ENCODE data around the gene MYRIP.

Gene MYRIP

DNA sequence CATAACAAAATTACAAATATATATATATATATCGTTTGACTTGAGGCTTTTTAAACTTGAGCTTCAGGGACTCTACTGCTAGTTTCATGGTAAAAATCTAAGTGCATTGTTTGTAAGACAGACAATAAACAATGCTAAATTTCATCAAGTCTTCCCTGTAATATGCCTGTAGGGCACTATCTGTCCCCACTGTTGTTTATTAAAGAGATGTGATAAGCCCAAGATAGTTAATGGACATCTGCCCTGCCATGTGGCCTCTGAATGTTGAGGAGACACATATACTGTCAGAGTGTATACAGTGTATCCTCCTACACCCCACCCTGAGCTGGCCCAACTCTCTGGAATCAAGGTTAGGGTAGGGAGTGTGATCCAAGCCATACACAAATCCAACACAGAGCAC is 485.0 kb downstream of the MYRIP start:
- Histone ChIP-seq H3K4me3 (ENCODE audit: low read length) (no peak overlapping the region), H3K9me3 (ENCODE audit: control insufficient read depth, insufficient read depth, low read length) (peaks cover 10% of the 10 kb centered on the region; the same call in 1 of the 2 replicates), H3K27me3 (ENCODE audit: control insufficient read depth, low read length) (no peaks in the 10 kb centered on the region), H3K79me2 (ENCODE audit: control insufficient read depth, low read length) (no peaks in the 10 kb centered on the region), H3K4me1 (ENCODE audit: control insufficient read depth, low read length) (no peaks in the 10 kb centered on the region), H3K4me2 (ENCODE audit: low read length) (no peak overlapping the region), H3K36me3 (ENCODE audit: control insufficient read depth, low read length) (no peaks in the 10 kb centered on the region), H4K20me1 (ENCODE audit: control insufficient read depth, insufficient read depth, low read depth, low read length) (no peaks in the 10 kb centered on the region), H3K9me2 (replicated peaks; ENCODE audit: control insufficient read depth, low read length) (no peaks in the 10 kb centered on the region), H3K27ac (ENCODE audit: low read depth, low read length) (no peak overlapping the region), H3F3A (ENCODE audit: control insufficient read depth, insufficient read depth) (no peaks in the 10 kb centered on the region)
- TF ChIP-seq, protein P1, sequence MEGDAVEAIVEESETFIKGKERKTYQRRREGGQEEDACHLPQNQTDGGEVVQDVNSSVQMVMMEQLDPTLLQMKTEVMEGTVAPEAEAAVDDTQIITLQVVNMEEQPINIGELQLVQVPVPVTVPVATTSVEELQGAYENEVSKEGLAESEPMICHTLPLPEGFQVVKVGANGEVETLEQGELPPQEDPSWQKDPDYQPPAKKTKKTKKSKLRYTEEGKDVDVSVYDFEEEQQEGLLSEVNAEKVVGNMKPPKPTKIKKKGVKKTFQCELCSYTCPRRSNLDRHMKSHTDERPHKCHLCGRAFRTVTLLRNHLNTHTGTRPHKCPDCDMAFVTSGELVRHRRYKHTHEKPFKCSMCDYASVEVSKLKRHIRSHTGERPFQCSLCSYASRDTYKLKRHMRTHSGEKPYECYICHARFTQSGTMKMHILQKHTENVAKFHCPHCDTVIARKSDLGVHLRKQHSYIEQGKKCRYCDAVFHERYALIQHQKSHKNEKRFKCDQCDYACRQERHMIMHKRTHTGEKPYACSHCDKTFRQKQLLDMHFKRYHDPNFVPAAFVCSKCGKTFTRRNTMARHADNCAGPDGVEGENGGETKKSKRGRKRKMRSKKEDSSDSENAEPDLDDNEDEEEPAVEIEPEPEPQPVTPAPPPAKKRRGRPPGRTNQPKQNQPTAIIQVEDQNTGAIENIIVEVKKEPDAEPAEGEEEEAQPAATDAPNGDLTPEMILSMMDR (IDR thresholded peaks at IDR 0.05; ENCODE audit: low read depth, low read length, poor library complexity, severe bottlenecking): no peak
- no peak for TF ChIP-seq EZH2phosphoT487 (IDR thresholded peaks at IDR 0.05; ENCODE audit: borderline replicate concordance, low read length)

DNA sequence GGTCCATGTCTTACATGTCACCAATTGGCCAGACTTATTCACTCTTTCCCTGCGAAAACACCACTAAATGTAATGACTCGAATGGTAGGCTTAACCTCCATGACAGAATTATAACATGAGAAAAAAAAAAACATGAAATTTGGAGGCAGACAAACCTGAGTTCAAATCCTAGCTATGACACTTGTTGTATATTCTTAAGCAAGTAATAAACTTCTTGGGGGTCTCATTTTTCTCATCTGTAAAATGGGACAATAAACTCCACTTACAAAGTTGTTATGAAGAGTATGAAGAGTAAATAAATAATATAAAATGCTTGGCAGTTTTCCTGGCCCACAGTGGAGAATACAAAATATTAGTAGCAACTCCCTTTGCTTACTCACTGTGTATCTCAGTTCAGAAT is 488.7 kb downstream of the MYRIP start:
- Histone ChIP-seq H3K4me2 (ENCODE audit: low read length) (no peak overlapping the region), H3K79me2 (ENCODE audit: control insufficient read depth, low read length) (no peaks in the 10 kb centered on the region), H3K9me3 (ENCODE audit: control insufficient read depth, insufficient read depth, low read length) (no peaks in the 10 kb centered on the region), H3K4me1 (ENCODE audit: control insufficient read depth, low read length) (no peaks in the 10 kb centered on the region), H3K9me2 (replicated peaks; ENCODE audit: control insufficient read depth, low read length) (no peaks in the 10 kb centered on the region), H4K20me1 (ENCODE audit: control insufficient read depth, insufficient read depth, low read depth, low read length) (no peaks in the 10 kb centered on the region), H3K27ac (ENCODE audit: low read depth, low read length) (no peak overlapping the region), H3K4me3 (ENCODE audit: low read length) (no peak overlapping the region), H3K36me3 (ENCODE audit: control insufficient read depth, low read length) (no peaks in the 10 kb centered on the region), H3K27me3 (ENCODE audit: control insufficient read depth, low read length) (no peaks in the 10 kb centered on the region), H3F3A (ENCODE audit: control insufficient read depth, insufficient read depth) (no peaks in the 10 kb centered on the region)
- TF ChIP-seq EZH2phosphoT487 (IDR thresholded peaks at IDR 0.05; ENCODE audit: borderline replicate concordance, low read length): no peak
- TF ChIP-seq, protein P1 (IDR thresholded peaks at IDR 0.05; ENCODE audit: low read depth, low read length, poor library complexity, severe bottlenecking): no peak

DNA sequence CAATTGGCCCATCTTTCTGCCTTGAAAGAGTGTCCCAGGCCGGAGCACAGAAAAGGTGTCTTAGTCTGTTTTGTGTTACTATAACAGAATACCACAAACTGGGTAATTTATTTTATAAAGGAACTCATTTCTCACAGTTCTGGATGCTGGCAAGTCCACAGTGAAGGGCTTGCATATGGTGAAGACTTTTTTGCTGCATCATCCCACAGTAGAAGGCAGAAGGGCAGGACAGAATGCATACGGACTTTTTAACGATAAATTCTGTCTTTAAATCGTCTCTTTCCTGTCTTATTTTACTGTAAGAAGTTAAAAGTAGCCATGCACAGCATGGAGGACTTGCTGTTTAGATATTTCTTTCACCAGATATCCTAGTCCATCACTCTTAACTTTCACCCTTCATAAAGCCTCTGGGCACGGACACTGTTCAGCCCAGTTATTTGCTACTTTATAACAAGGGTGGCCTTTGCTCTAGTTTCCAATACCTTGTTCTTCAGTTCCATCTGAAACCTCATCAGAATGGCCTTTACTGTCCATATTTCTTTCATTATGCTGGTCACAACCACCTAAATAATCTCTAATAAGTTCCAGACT is 489.8 kb downstream of the MYRIP start:
- Histone ChIP-seq H3F3A (ENCODE audit: control insufficient read depth, insufficient read depth) (no peaks in the 10 kb centered on the region), H4K20me1 (ENCODE audit: control insufficient read depth, insufficient read depth, low read depth, low read length) (no peaks in the 10 kb centered on the region), H3K4me1 (ENCODE audit: control insufficient read depth, low read length) (no peaks in the 10 kb centered on the region), H3K4me2 (ENCODE audit: low read length) (no peak overlapping the region), H3K36me3 (ENCODE audit: control insufficient read depth, low read length) (no peaks in the 10 kb centered on the region), H3K4me3 (ENCODE audit: low read length) (no peak overlapping the region), H3K9me2 (replicated peaks; ENCODE audit: control insufficient read depth, low read length) (no peaks in the 10 kb centered on the region), H3K27me3 (ENCODE audit: control insufficient read depth, low read length) (no peaks in the 10 kb centered on the region), H3K9me3 (ENCODE audit: control insufficient read depth, insufficient read depth, low read length) (no peaks in the 10 kb centered on the region), H3K79me2 (ENCODE audit: control insufficient read depth, low read length) (no peaks in the 10 kb centered on the region), H3K27ac (ENCODE audit: low read depth, low read length) (no peak overlapping the region)
- TF ChIP-seq EZH2phosphoT487 (IDR thresholded peaks at IDR 0.05; ENCODE audit: borderline replicate concordance, low read length): no peak
- TF ChIP-seq, protein P1 (IDR thresholded peaks at IDR 0.05; ENCODE audit: low read depth, low read length, poor library complexity, severe bottlenecking): no peak

All from DOHH2 (cell line).